Raji (cell line): Measurements from ENCODE around the gene CD177.

Experiments
- POLR2A ChIP-seq: IDR thresholded peaks from 2 replicates; pipeline ENCODE4 v1.6.1; 2011; ENCODE audit warnings: low read depth, low read length, control low read depth; ENCODE audit not compliant: insufficient read depth

Gene CD177

GRCh38 chr19:43407416-43408005 lies 54.0 kb downstream of the CD177 start:
- no peak for TF ChIP-seq POLR2A

DNA sequence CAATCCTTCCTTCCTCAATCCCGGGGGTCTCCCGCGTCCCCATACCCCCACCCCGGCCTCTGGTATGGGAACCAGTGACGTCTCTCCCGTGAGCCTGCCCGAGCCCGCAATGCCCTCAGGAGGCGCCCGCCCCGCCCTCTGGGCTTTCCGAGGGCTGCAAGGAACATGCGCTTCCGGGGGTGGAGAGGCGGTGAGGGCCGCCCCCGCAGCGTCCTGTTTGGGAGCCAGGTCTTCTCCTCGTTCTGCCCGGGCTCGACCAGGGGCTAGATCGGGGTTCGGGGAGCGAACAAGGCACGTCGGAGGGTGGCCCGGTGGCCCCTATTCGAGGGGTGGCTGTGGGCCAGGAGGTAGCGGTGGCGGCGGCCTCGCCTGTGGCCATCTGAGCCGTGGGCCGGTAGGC lies 54.6 kb downstream of the CD177 start:
- TF ChIP-seq POLR2A = no peak

DNA sequence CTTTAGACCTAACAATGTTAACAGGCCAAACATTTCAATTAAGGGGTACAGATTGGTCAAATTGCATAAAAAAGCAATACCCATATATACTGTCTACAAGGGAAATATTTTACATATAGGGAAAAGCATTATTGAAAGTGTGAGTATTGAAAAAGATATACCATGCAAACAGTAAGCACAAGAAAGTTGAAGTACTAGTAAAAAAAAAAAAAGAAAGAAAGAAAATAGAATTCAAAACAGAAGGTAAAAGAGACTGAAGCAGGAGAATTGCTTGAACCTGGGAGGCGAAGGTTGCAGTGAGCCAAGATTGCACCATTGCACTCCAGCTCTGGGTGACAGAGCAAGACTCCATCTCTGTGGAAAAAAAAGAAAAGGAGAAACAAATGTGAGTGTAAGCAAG lies 55.9 kb downstream of the CD177 start:
- TF ChIP-seq POLR2A = no peak

GRCh38 chr19:43412441-43412840 lies 59.0 kb downstream of the CD177 start:
- no peak for TF ChIP-seq POLR2A
